Spinal cord (tissue), 10 donors: ENCODE measurements around the gene DDX23. TPM values are rescaled to one million over a fixed set of nuclear protein-coding genes. Genes with fewer than 3 reads are reported as not detected.

ENCODE experiments used
- DNase-seq, 6 donors: peaks; one replicate each; pipeline versions ENCODE4 v3.0.0 to v3.0.0-alpha.2; 2013 to 2015; ENCODE audit warnings: low spot score in 6 of 6, low read depth in 4 of 6
- H3K27ac ChIP-seq: one replicate; pipeline ENCODE4 v1.5.1; 2013; ENCODE audit warnings: low read depth, low read length, control low read depth
- H3K27me3 ChIP-seq: one replicate; pipeline ENCODE4 v1.6.1; 2013; ENCODE audit warnings: low read length; ENCODE audit not compliant: control insufficient read depth, insufficient read depth
- H3K36me3 ChIP-seq: one replicate; pipeline ENCODE4 v1.6.1; 2013; ENCODE audit warnings: low read length; ENCODE audit not compliant: control insufficient read depth, insufficient read depth
- H3K4me1 ChIP-seq: one replicate; pipeline ENCODE4 v1.6.1; 2013; ENCODE audit warnings: low read length; ENCODE audit not compliant: control insufficient read depth, insufficient read depth
- H3K4me3 ChIP-seq: one replicate; pipeline ENCODE4 v1.5.1; 2013; ENCODE audit warnings: low read depth, low read length, control low read depth
- H3K9me3 ChIP-seq: one replicate; pipeline ENCODE4 v1.6.1; 2013; ENCODE audit warnings: low read length; ENCODE audit not compliant: control insufficient read depth, insufficient read depth
- WGBS: methylation state at CpG from one replicate; pipeline ENCODE4 v1.1.5; 2013; ENCODE audit warnings: missing lambda C conversion rate; ENCODE audit not compliant: insufficient coverage; 5-methylcytosine and 5-hydroxymethylcytosine counted together
- polyA plus RNA-seq, 2 donors: library from polyadenylated mRNA; unstranded; fragments of 120-200 nt; gene quantifications; one replicate each; pipeline ENCODE4 v1.2.1, GENCODE V29; 2013; ENCODE audit not compliant: insufficient read length in 2 of 2
- total RNA-seq, 2 donors: library from RNA; depleted of rRNA in 1 of 2; stranded (reverse); fragments of 120-200 nt in 1 of 2; fragments of >200 nt in 1 of 2; gene quantifications; one replicate each; pipeline versions ENCODE4 v1.2.3 to v1.2.4, GENCODE V29; 2013 to 2014
- donor health status: healthy.

Gene DDX23
- total and polyA plus RNA-seq, 4 donors, result 44.0 to 87.0 (median 80.8) TPM

DNA sequence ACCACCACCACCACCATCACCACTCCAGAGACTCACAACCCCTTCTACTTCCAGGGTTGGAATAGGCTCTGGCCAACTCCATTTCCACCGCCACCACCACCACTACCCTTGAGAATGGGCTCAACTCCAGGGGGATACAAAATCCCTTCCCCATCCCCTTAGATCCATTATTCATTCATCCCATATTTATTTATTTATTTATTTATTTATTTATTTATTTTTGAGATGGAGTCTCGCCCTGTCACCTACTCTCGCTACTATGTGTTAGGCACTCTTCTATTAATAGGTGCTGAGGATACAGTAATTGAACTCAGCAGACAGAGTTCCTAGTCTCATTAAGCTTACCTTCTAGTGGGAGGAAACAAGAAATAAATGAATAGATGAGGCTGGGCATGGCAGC is 58.3 kb downstream of the DDX23 start:
- no peaks in the 10 kb centered on the region for H3K9me3 ChIP-seq
- peaks cover 8% of the 10 kb centered on the region for H3K4me1 ChIP-seq
- no peak for DNase-seq
- H3K27ac ChIP-seq, result no peak overlapping the region
- H3K4me3 ChIP-seq, result no peak overlapping the region
- no peaks in the 10 kb centered on the region for H3K27me3 ChIP-seq
- WGBS, result no CpG with 5 or more reads among the region's 3 CpGs
- H3K36me3 ChIP-seq, result no peaks in the 10 kb centered on the region

DNA sequence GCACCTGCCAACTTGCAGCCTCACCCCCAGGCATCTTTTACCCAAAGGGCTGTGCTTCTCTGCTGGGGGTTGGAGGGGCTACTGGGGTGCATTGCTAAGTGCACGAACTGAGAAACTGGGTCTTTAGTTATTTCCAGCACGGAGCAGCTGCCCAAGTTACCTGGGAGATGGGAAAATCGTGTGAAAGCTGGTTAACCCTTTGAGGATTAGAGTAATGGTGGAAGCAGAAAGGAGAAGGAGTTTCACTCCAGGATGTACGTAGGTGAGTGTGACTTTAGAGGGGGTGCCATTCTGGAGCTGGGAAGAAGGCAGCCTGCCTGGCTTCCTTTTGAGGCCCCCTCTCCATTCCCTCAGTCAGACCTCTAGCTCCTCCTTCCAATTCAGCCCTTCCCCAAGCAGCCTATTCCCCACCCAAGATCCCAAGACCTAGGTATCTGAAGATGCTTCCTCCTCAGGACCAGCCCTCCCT is 62.1 kb downstream of the DDX23 start:
- Histone ChIP-seq H3K27ac (peak overlapping the region; percentile 61), H3K4me3 (peak overlapping the region; percentile 82), H3K4me1 (peaks cover 29% of the 10 kb centered on the region), H3K9me3 (no peaks in the 10 kb centered on the region), H3K27me3 (no peaks in the 10 kb centered on the region), H3K36me3 (no peaks in the 10 kb centered on the region)
- peak in 1 of 6 donors; percentile 57 for DNase-seq
- WGBS, result 0% methylated on average over 3 of the region's 4 CpGs

- WGBS, result 0% methylated on average over 78 of the region's 86 CpGs
- Histone ChIP-seq H3K36me3 (no peaks in the 10 kb centered on the region), H3K27me3 (no peaks in the 10 kb centered on the region), H3K4me1 (peaks cover 29% of the 10 kb centered on the region), H3K27ac (peak within 1 kb of the TSS; percentile 73), H3K9me3 (no peaks in the 10 kb centered on the region), H3K4me3 (peak within 1 kb of the TSS; percentile 87)
- DNase-seq, result peak; percentile 53 to 95 (median 75)
These were observed 62.8 kb downstream of the DDX23 start, which contains the start of gene ADCY6 for GRCh38 chr12:48788854-48789775. TSS of gene ADCY6 (minus strand) at chr12:48789089. CDS start at chr12:48783434, 5,655 bp downstream.

GRCh38 chr12:48788524-48788853 is 63.5 kb downstream of the DDX23 start:
- Histone ChIP-seq H3K27ac (peak overlapping the region; percentile 69), H3K9me3 (no peaks in the 10 kb centered on the region), H3K36me3 (no peaks in the 10 kb centered on the region), H3K4me3 (peak overlapping the region; percentile 87), H3K27me3 (no peaks in the 10 kb centered on the region), H3K4me1 (peaks cover 34% of the 10 kb centered on the region)
- WGBS, result under 1% methylated on average over 25 of the region's 25 CpGs
- DNase-seq, result peak in 1 of 6 donors; percentile 42

GRCh38 chr12:48787791-48788523 is 64.0 kb downstream of the DDX23 start:
- peak in 1 of 6 donors; percentile 3 for DNase-seq
- H3K9me3 ChIP-seq, result no peaks in the 10 kb centered on the region
- H3K36me3 ChIP-seq, result peaks cover 4% of the 10 kb centered on the region
- H3K4me3 ChIP-seq, result peak overlapping the region; percentile 87
- no peaks in the 10 kb centered on the region for H3K27me3 ChIP-seq
- H3K27ac ChIP-seq, result peak overlapping the region; percentile 69
- WGBS, result 3% methylated on average over 3 of the region's 11 CpGs
- peaks cover 34% of the 10 kb centered on the region for H3K4me1 ChIP-seq

DNA sequence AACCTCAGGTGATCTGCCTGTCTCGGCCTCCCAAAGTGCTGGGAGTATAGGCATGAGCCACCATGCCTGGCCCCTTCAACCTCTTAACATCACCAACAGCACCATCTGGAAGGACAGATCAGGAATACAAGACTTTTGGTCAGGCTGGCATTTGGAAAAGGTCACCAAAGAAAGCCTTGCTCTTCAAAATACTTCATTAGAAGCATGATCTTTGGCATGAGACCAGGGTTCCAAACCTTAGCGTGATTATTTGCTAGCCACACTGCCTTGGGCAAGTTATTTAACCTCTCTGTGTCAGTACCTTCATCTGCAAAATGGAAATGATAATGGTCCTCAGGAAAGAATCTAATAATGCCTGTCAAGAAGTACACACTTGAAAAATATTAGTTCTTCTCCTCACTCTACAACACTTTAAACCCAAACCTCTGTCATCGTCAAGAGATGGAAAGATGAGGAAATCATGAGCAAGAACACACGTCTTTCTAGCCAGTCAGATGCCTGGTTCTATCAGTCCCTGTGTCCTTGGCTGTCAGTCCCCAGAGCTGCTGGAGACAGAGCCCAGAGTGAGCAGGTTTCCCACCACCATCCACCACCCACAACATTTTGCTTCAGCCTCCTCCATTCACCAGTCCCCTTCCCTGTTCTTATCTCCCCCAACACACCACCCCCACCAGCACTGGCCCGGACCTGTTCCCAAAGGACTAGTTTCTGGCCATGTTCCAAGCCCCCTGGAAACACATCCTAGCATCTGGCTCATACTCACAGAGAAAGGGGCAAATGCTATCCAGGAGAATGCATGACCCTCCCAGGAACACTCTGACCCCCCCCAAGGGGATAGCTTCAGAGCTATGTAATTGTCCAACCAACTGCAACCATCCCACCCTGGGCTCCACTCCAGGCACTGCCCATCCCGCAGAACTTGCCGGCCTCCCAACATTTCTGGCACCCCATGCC is 65.1 kb downstream of the DDX23 start:
- WGBS, result 57% methylated on average over 6 of the region's 7 CpGs
- Histone ChIP-seq H3K9me3 (no peaks in the 10 kb centered on the region), H3K36me3 (peaks cover 14% of the 10 kb centered on the region), H3K27me3 (no peaks in the 10 kb centered on the region), H3K27ac (peak overlapping the region; percentile 69), H3K4me3 (peak overlapping the region; percentile 87), H3K4me1 (peaks cover 41% of the 10 kb centered on the region)
- DNase-seq, result peak in 1 of 6 donors; percentile 9

- 98% methylated on average over 4 of the region's 4 CpGs for WGBS
These were observed 68.5 kb downstream of the DDX23 start for GRCh38 chr12:48783432-48783831.

DNA sequence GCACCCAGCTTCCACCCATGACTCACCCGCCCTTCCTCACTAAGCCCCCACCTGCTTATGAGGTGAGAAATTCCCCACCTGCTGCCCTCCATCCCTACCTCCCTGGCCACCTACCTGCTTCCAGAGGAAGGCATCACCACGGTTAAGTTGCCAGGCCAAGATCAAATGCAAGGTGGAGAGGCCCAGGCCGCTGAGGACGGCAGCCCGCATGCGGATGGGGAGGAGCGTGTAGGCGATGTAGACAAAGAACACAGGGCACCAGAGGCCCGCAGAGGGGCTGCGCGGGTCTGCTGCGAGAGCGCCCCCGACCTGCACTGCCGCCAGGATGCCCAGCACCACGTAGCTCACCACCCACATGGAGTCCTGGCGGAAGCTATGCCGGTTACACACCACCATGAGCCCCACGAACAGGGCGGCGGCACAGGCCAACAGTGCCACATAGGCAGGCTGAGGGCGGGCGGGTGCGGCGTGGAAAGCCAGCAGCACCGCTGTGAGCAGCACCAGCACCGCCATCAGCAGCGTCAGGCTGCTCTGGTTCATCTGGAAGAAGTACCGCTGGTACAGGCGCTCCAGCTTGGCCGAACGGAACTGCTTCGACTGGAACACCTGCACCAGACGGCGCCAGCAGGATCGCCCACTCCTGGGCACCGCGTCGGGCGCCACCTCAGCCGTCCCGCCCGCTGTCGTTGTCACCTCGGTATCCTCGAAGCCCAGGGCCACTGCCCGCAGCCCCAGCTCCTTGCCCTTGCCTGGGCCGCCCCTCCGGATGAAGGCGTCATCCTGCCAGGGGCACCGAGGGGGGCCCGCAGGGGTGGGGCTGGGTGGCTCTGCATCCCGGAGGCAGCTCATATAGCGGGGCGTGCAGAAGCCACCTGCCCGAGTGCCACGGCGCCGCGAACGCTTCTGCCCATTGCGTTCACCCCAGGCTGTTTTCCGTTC is 69.2 kb downstream of the DDX23 start:
- H3K9me3 ChIP-seq, result no peaks in the 10 kb centered on the region
- no peak overlapping the region for H3K4me3 ChIP-seq
- H3K27ac ChIP-seq, result no peak overlapping the region
- H3K4me1 ChIP-seq, result peaks cover 44% of the 10 kb centered on the region
- peaks cover 38% of the 10 kb centered on the region for H3K36me3 ChIP-seq
- no peaks in the 10 kb centered on the region for H3K27me3 ChIP-seq
- WGBS, result 84% methylated on average over 53 of the region's 63 CpGs
- DNase-seq, result no peak

More at GRCh38 chr12:48783432-48783831, 68.5 kb downstream of the DDX23 start:
- no peak for DNase-seq
- H3K27ac ChIP-seq, result no peak overlapping the region
- peaks cover 51% of the 10 kb centered on the region for H3K4me1 ChIP-seq
- no peaks in the 10 kb centered on the region for H3K27me3 ChIP-seq
- H3K9me3 ChIP-seq, result no peaks in the 10 kb centered on the region
- H3K4me3 ChIP-seq, result no peak overlapping the region
- peaks cover 34% of the 10 kb centered on the region for H3K36me3 ChIP-seq
